HCT116 (cell line): ENCODE measurements around the gene DCUN1D5. TPM values are rescaled to one million over a fixed set of nuclear protein-coding genes. Genes with fewer than 3 reads are reported as not detected.

Experiments
- ATAC-seq: fragments of 200-7000 bp; cut with Tn5 transposase; 2 replicates; pipeline ENCODE4 v1.9.1; 2020; ENCODE audit warnings: mild to moderate bottlenecking, moderate library complexity
- BruUV-seq: library from RNA; stranded (reverse); fragments of 400-500 nt; replicated peaks from 2 replicates; lab custom pipeline; 2021; lab: Mats Ljungman, UMichigan
- CTCF ChIA-PET: fragments of 300-600 bp; sonication (Branson Sonifier 250); formaldehyde crosslinking; loops from one replicate; lab custom pipeline; 2021; ENCODE audit warnings: antibody characterized with exemption; lab: Charles Lee
- POLR2A ChIA-PET: fragments of 300-600, 350-600 bp; sonication (Branson Sonifier 250); formaldehyde crosslinking; loops from one replicate; lab custom pipeline; 2021; ENCODE audit warnings: antibody characterized with exemption; lab: Charles Lee
- RAD21 ChIA-PET, 2 experiments: fragments of 300-600 bp; sonication (Branson Sonifier 250); formaldehyde crosslinking; loops; one replicate each; lab custom pipeline; 2023; ENCODE audit warnings: low total read pairs in 2 of 2; ENCODE audit not compliant: uncharacterized antibody in 2 of 2, unreplicated experiment in 2 of 2, low non-redundant PET in 1 of 2; lab: Charles Lee
- DNase-seq: peaks from one replicate; pipeline ENCODE4 v3.0.0-alpha.2; 2010; ENCODE audit warnings: low read depth, low spot score
- H2AFZ ChIP-seq: fragments of 200-600 bp; shearing (Covaris generic), sonication (generic); 2 replicates; pipeline ENCODE4 v1.6.1; 2017; ENCODE audit warnings: low read depth, mixed run types, mixed read lengths, antibody characterized with exemption, low read length; ENCODE audit not compliant: poor library complexity, severe bottlenecking
- H3K27ac ChIP-seq: 2 replicates; pipeline ENCODE4 v1.5.1; 2012; ENCODE audit warnings: low read depth, low read length
- H3K27me3 ChIP-seq: fragments of 200-600 bp; sonication (generic); 2 replicates; pipeline ENCODE4 v1.6.1; 2016; ENCODE audit warnings: mixed run types, low read length, mixed read lengths; ENCODE audit not compliant: insufficient read depth
- H3K36me3 ChIP-seq, 2 experiments: fragments of 200-500 bp in 1 of 2; fragments of 200-600 bp in 1 of 2; sonication (Bioruptor generic) in 1 of 2; sonication (generic) in 1 of 2; 2 replicates each; pipeline versions ENCODE4 v1.5.1 to v1.6.1; 2014 to 2016; ENCODE audit warnings: low read length in 2 of 2, inconsistent platforms in 1 of 2, mixed read lengths in 1 of 2, mixed run types in 1 of 2; ENCODE audit not compliant: insufficient read depth in 2 of 2, control insufficient read depth in 1 of 2
- H3K4me1 ChIP-seq, 2 experiments: fragments of 200-600 bp in 1 of 2; sonication (generic) in 1 of 2; 2 replicates each; pipeline versions ENCODE4 v1.5.1 to v1.6.1; 2012 to 2017; ENCODE audit warnings: low read length in 2 of 2, inconsistent platforms in 1 of 2, mild to moderate bottlenecking in 1 of 2, mixed read lengths in 1 of 2, mixed run types in 1 of 2, moderate library complexity in 1 of 2; ENCODE audit not compliant: insufficient read depth in 2 of 2, control insufficient read depth in 1 of 2
- H3K4me2 ChIP-seq: fragments of 200-600 bp; sonication (generic); 2 replicates; pipeline ENCODE4 v1.6.1; 2017; ENCODE audit warnings: mixed run types, low read length, mixed read lengths
- H3K4me3 ChIP-seq, 2 experiments: fragments of 200-600 bp in 1 of 2; sonication (generic) in 1 of 2; replicated peaks in 1 of 2; 2 replicates each; pipeline ENCODE4 v1.5.1; 2011 to 2016; ENCODE audit warnings: low read length in 2 of 2, control low read depth in 1 of 2, low read depth in 1 of 2, mild to moderate bottlenecking in 1 of 2, mixed read lengths in 1 of 2, mixed run types in 1 of 2
- H3K79me2 ChIP-seq: fragments of 200-600 bp; sonication (generic); 2 replicates; pipeline ENCODE4 v1.6.1; 2017; ENCODE audit warnings: mild to moderate bottlenecking, mixed run types, low read length, moderate library complexity, mixed read lengths; ENCODE audit not compliant: insufficient read depth
- H3K9ac ChIP-seq: fragments of 200-600 bp; sonication (generic); 2 replicates; pipeline ENCODE4 v1.6.1; 2016; ENCODE audit warnings: low read length, mixed read lengths
- H3K9me2 ChIP-seq: fragments of 200-600 bp; sonication (generic), shearing (Covaris generic); 2 replicates; pipeline ENCODE4 v1.6.1; 2017; ENCODE audit warnings: mixed run types, mild to moderate bottlenecking, moderate library complexity; ENCODE audit not compliant: insufficient read depth
- H3K9me3 ChIP-seq, 2 experiments: fragments of 200-500 bp in 1 of 2; fragments of 200-600 bp in 1 of 2; sonication (Bioruptor generic) in 1 of 2; sonication (generic) in 1 of 2; 2 replicates each; pipeline ENCODE4 v1.6.1; 2014 to 2017; ENCODE audit warnings: low read length in 2 of 2, mixed read lengths in 2 of 2, inconsistent platforms in 1 of 2, low read depth in 1 of 2, mild to moderate bottlenecking in 1 of 2, mixed run types in 1 of 2, moderate library complexity in 1 of 2; ENCODE audit not compliant: control insufficient read depth in 1 of 2, insufficient read depth in 1 of 2
- H4K20me1 ChIP-seq: fragments of 200-600 bp; sonication (generic), shearing (Covaris generic); 2 replicates; pipeline ENCODE4 v1.6.1; 2017; ENCODE audit warnings: mixed run types, mild to moderate bottlenecking, moderate library complexity; ENCODE audit not compliant: insufficient read depth
- EGR1 ChIP-seq: IDR thresholded peaks from 2 replicates; pipeline ENCODE4 v1.6.1; 2012; ENCODE audit warnings: low read depth
- SP1 ChIP-seq: IDR thresholded peaks from 2 replicates; pipeline ENCODE4 v1.6.1; 2012; ENCODE audit warnings: low read depth
- intact Hi-C: fragments of 100-400 bp; cut with micrococcal nuclease; formaldehyde crosslinking; loops from 2 replicates; pipeline ENCODE4 v1.10.0; 2022
- total RNA-seq: library from RNA; stranded (reverse); gene quantifications from one replicate; pipeline ENCODE4 v1.2.1, GENCODE V29; 2021; ENCODE audit not compliant: unreplicated experiment
- TF ChIP-seq, protein P1 (sequence below): IDR thresholded peaks from 2 replicates; pipeline ENCODE4 v1.6.1; 2011; ENCODE audit warnings: mild to moderate bottlenecking, low read length, moderate library complexity; ENCODE audit not compliant: insufficient replicate concordance; ENCODE audit errors: extremely low read depth

The DCUN1D5 gene
- total RNA-seq, 1 experiment from 2014 or later = 60.1 TPM

DNA sequence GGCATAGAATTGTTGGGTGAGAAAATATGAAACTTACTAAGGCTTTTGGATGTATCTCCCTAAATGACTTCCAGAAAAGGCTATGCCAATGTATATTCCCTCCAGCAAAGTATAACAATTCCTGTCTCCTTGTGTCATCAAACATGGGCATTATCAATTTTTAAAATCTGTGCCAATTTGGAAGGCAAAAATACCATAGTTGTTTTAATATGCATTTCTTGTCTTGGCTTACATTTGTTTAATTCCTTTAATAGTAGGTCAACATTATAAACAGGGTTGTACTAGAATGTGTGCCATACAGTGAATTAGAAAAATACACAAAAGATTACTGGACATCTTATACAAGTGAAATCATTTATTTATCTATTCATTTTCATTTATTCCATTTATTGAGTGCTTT is 41.6 kb downstream of the DCUN1D5 start:
- no peak overlapping the region for H3K27ac ChIP-seq
- no peaks in the 10 kb centered on the region for H3K36me3 ChIP-seq
- H3K9me3 ChIP-seq = no peaks in the 10 kb centered on the region
- intact Hi-C loops = loop anchor here (10.0 kb wide), 2 partner anchors 136 to 246 kb away; no protein-coding TSS in a partner anchor
- TF ChIP-seq, protein P1, sequence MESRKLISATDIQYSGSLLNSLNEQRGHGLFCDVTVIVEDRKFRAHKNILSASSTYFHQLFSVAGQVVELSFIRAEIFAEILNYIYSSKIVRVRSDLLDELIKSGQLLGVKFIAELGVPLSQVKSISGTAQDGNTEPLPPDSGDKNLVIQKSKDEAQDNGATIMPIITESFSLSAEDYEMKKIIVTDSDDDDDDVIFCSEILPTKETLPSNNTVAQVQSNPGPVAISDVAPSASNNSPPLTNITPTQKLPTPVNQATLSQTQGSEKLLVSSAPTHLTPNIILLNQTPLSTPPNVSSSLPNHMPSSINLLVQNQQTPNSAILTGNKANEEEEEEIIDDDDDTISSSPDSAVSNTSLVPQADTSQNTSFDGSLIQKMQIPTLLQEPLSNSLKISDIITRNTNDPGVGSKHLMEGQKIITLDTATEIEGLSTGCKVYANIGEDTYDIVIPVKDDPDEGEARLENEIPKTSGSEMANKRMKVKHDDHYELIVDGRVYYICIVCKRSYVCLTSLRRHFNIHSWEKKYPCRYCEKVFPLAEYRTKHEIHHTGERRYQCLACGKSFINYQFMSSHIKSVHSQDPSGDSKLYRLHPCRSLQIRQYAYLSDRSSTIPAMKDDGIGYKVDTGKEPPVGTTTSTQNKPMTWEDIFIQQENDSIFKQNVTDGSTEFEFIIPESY = no peak
- no peak for TF ChIP-seq EGR1
- H3K9me2 ChIP-seq = no peaks in the 10 kb centered on the region
- DNase-seq (no peak), ATAC-seq (no peak)
- ChIA-PET POLR2A (no interaction called here), CTCF (interaction anchor here (0.7 kb wide), 1 partner anchor 14 kb away, joined by 3 read pairs; no protein-coding TSS in a partner anchor), RAD21 (no interaction called here)
- no peaks in the 10 kb centered on the region for H3K4me1 ChIP-seq
- no peak overlapping the region for H3K4me3 ChIP-seq
- H3K27me3 ChIP-seq = no peaks in the 10 kb centered on the region
- BruUV-seq = no TSS peak
- no peak overlapping the region for H2AFZ ChIP-seq
- no peaks in the 10 kb centered on the region for H4K20me1 ChIP-seq
- H3K4me2 ChIP-seq = no peak overlapping the region
- H3K79me2 ChIP-seq = no peaks in the 10 kb centered on the region
- no peak overlapping the region for H3K9ac ChIP-seq

DNA sequence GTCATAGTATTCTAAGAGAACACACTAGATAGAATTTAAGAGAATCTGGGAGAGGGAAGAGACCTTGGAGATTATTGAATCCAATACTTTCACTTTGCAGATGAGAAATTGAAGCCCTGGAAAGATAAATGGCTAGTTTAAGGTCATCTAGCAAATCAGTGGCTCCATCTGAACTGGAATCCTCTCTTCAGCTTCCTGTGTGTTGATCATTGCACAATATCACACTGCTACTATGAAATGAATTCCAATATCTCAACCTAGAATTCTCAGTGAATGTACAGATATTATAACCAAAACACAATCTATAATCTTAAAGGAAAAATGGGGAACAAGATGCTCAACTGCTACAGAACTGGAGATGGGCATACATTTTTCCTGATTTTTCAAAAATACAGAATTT is 44.1 kb downstream of the DCUN1D5 start:
- DNase-seq (no peak), ATAC-seq (no peak)
- no TSS peak for BruUV-seq
- Histone ChIP-seq H3K9me3 (no peaks in the 10 kb centered on the region), H4K20me1 (no peaks in the 10 kb centered on the region), H3K27me3 (no peaks in the 10 kb centered on the region), H3K27ac (no peak overlapping the region), H3K4me3 (no peak overlapping the region), H3K36me3 (no peaks in the 10 kb centered on the region), H3K9ac (no peak overlapping the region), H2AFZ (no peak overlapping the region), H3K4me2 (no peak overlapping the region), H3K9me2 (no peaks in the 10 kb centered on the region), H3K4me1 (no peaks in the 10 kb centered on the region), H3K79me2 (no peaks in the 10 kb centered on the region)
- no peak for TF ChIP-seq SP1
- intact Hi-C loops = no loop called here
- CTCF ChIA-PET = no interaction called here
- RAD21 ChIA-PET = no interaction called here
- POLR2A ChIA-PET = no interaction called here
